ENCODE measurements around the gene TUBGCP4.
A peak's percentile ranks its signal among the peaks of the same experiment; 100 is the strongest.
"Not testable (repeated sequence)": the region's sequence is repeated elsewhere in the genome, so short reads cannot be mapped to it uniquely, and the experiment has no call there.

The TUBGCP4 gene

GRCh38 chr15:43361313-43361903, 9.5 kb upstream of the TUBGCP4 start:
- peaks cover 9% of the 10 kb centered on the region for H3K9me3 ChIP-seq (ENCODE audit: control insufficient read depth, insufficient read depth, low read length)
- no peak overlapping the region for H3K4me3 ChIP-seq (ENCODE audit: low read depth, low read length)

DNA sequence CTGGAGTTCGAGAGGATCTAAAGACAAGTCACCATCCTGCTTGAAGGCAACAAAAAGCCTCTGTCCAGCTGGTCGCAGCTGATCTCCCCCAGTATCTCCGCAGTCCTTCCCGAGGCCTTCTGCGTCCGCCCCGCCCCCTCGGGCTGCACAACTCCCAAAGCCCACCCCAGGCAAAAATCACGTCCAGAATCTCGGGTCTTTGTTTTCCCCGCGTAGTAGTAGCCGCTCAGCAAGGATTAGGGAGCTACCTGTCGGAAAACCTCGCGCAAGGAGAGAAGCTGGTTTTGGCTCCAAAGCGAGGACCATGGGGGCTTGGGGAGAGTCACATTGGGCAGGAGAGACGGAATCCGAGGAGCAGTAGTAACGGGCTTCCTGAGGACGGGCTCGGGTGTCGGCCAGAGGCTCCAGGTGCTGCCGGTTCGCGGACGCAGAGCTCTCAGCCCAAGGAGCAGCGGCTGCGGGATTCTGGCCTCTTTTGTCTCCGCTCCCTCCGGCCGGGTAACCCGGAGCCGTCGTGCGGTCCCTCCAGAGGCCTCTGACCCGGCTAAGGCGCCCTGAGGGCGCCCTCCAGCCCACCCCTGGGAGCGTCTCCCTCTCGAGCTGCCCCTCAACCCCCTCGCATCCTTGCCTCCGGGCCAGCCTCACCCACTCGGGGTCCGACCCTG, 459 bp upstream of the TUBGCP4 start:
- Histone ChIP-seq H3K4me1 (ENCODE audit: control insufficient read depth, insufficient read depth, low read length) (peaks cover 4% of the 10 kb centered on the region), H3K9me3 (ENCODE audit: control insufficient read depth, insufficient read depth, low read length) (no peaks in the 10 kb centered on the region), H3K36me3 (ENCODE audit: control insufficient read depth, insufficient read depth, low read length) (peaks cover 13% of the 10 kb centered on the region), H3K4me3 (ENCODE audit: low read depth, low read length) (peak overlapping the region; percentile 99), H3K27me3 (ENCODE audit: control insufficient read depth, insufficient read depth, low read length) (no peaks in the 10 kb centered on the region), H3K9ac (ENCODE audit: low read depth, low read length) (peak overlapping the region; percentile 94)

More at GRCh38 chr15:43361313-43361903, 9.5 kb upstream of the TUBGCP4 start:
- Histone ChIP-seq H3K4me1 (ENCODE audit: control insufficient read depth, insufficient read depth, low read length) (no peaks in the 10 kb centered on the region), H3K27me3 (ENCODE audit: control insufficient read depth, insufficient read depth, low read length) (no peaks in the 10 kb centered on the region), H3K36me3 (ENCODE audit: control insufficient read depth, insufficient read depth, low read length) (peaks cover 29% of the 10 kb centered on the region), H3K9ac (ENCODE audit: low read depth, low read length) (no peak overlapping the region)

GRCh38 chr15:43376017-43376705, 5.3 kb downstream of the TUBGCP4 start:
- Histone ChIP-seq H3K36me3 (ENCODE audit: control insufficient read depth, insufficient read depth, low read length) (peaks cover 3% of the 10 kb centered on the region), H3K27me3 (ENCODE audit: control insufficient read depth, insufficient read depth, low read length) (no peaks in the 10 kb centered on the region), H3K4me3 (ENCODE audit: low read depth, low read length) (no peak overlapping the region), H3K4me1 (ENCODE audit: control insufficient read depth, insufficient read depth, low read length) (peaks cover 4% of the 10 kb centered on the region), H3K9ac (ENCODE audit: low read depth, low read length) (no peak overlapping the region), H3K9me3 (ENCODE audit: control insufficient read depth, insufficient read depth, low read length) (no peaks in the 10 kb centered on the region)

DNA sequence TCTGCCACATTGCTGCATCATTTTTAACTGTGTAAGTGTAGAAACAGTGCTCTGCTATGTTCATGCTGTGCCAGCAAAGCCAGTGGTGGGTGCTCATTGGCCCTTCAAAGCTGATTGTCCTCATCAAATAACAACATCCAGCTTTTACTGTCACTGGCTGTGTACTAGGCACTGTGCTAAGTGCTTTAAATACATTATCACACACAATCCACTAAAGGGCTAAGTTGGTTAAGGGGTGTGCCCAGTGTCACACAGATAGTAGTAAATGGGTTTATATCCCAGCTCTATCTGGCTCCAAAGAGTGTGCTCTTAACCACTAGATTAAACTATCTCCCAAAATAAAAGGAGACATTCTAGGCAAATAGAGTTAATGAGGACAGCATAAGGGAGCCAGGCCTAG, 7.7 kb downstream of the TUBGCP4 start:
- H3K9ac ChIP-seq (ENCODE audit: low read depth, low read length), result no peak overlapping the region
- H3K9me3 ChIP-seq (ENCODE audit: control insufficient read depth, insufficient read depth, low read length), result no peaks in the 10 kb centered on the region
- H3K27me3 ChIP-seq (ENCODE audit: control insufficient read depth, insufficient read depth, low read length), result no peaks in the 10 kb centered on the region
- peaks cover 3% of the 10 kb centered on the region for H3K36me3 ChIP-seq (ENCODE audit: control insufficient read depth, insufficient read depth, low read length)
- H3K4me1 ChIP-seq (ENCODE audit: control insufficient read depth, insufficient read depth, low read length), result no peaks in the 10 kb centered on the region
- H3K4me3 ChIP-seq (ENCODE audit: low read depth, low read length), result no peak overlapping the region

GRCh38 chr15:43382310-43382709, 11.4 kb downstream of the TUBGCP4 start:
- Histone ChIP-seq H3K27me3 (ENCODE audit: control insufficient read depth, insufficient read depth, low read length) (no peaks in the 10 kb centered on the region), H3K9me3 (ENCODE audit: control insufficient read depth, insufficient read depth, low read length) (no peaks in the 10 kb centered on the region), H3K4me1 (ENCODE audit: control insufficient read depth, insufficient read depth, low read length) (no peaks in the 10 kb centered on the region), H3K36me3 (ENCODE audit: control insufficient read depth, insufficient read depth, low read length) (peaks cover 3% of the 10 kb centered on the region), H3K9ac (ENCODE audit: low read depth, low read length) (no peak overlapping the region), H3K4me3 (ENCODE audit: low read depth, low read length) (no peak overlapping the region)

DNA sequence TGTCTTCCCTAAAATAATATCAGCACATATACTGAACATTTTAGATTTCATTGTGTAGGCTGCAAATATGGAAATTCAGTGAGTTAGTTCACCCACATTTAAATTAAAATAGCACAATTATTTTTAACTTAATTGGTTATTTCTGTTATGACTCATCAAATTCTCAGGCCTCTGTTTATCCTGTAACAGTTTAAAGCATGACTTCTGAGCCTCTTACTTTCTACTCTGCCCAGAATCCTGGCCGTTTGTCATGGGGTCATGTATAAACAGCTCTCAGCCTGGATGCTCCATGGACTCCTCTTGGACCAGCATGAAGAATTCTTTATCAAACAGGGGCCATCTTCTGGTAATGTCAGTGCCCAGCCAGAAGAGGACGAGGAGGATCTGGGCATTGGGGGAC, 12.2 kb downstream of the TUBGCP4 start:
- Histone ChIP-seq H3K4me1 (ENCODE audit: control insufficient read depth, insufficient read depth, low read length) (no peaks in the 10 kb centered on the region), H3K4me3 (ENCODE audit: low read depth, low read length) (no peak overlapping the region), H3K9ac (ENCODE audit: low read depth, low read length) (no peak overlapping the region), H3K36me3 (ENCODE audit: control insufficient read depth, insufficient read depth, low read length) (peaks cover 3% of the 10 kb centered on the region), H3K27me3 (ENCODE audit: control insufficient read depth, insufficient read depth, low read length) (no peaks in the 10 kb centered on the region), H3K9me3 (ENCODE audit: control insufficient read depth, insufficient read depth, low read length) (no peaks in the 10 kb centered on the region)

DNA sequence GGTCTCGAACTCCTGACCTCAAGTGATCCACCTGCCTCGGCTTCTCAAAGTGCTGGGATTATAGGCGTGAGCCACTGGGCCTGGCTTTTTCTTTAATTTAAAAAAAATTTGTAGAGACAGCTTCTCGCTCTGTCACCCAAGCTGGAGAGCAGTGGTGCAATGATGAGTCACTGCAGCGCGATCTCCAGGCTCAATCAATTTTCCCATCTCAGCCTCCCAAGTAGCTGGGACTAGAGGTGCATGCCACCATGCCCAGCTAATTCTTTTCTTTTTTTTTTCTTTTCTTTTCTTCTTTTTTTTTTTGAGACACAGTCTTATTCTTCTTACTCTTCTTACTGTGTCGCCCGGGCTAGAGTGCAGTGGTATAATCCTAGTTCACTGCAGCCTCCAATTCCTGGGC, 19.8 kb downstream of the TUBGCP4 start:
- Histone ChIP-seq H3K4me1 (ENCODE audit: control insufficient read depth, insufficient read depth, low read length) (no peaks in the 10 kb centered on the region), H3K9me3 (ENCODE audit: control insufficient read depth, insufficient read depth, low read length) (no peaks in the 10 kb centered on the region), H3K4me3 (ENCODE audit: low read depth, low read length) (no peak overlapping the region), H3K27me3 (ENCODE audit: control insufficient read depth, insufficient read depth, low read length) (no peaks in the 10 kb centered on the region), H3K9ac (ENCODE audit: low read depth, low read length) (no peak overlapping the region), H3K36me3 (ENCODE audit: control insufficient read depth, insufficient read depth, low read length) (no peaks in the 10 kb centered on the region)

DNA sequence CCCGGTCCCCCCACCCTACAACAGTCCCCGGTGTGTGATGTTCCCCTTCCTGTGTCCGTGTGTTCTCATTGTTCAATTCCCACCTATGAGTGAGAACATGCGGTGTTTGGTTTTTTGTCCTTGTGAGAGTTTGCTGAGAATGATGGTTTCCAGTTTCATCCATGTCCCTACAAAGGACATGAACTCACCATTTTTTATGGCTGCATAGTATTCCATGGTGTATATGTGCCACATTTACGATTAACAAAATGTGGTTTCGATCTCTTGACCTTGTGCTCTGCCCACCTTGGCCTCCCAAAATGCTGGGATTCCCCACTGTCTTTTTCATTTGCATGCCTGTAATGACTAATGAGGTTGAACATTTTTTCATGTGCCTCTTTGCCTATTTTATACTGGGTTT, 22.7 kb downstream of the TUBGCP4 start:
- not testable (repeated sequence) for H3K27me3 ChIP-seq (ENCODE audit: control insufficient read depth, insufficient read depth, low read length); H3K36me3 ChIP-seq (ENCODE audit: control insufficient read depth, insufficient read depth, low read length); H3K9me3 ChIP-seq (ENCODE audit: control insufficient read depth, insufficient read depth, low read length); H3K4me1 ChIP-seq (ENCODE audit: control insufficient read depth, insufficient read depth, low read length); H3K4me3 ChIP-seq (ENCODE audit: low read depth, low read length); H3K9ac ChIP-seq (ENCODE audit: low read depth, low read length)

GRCh38 chr15:43402255-43402654, 31.4 kb downstream of the TUBGCP4 start:
- Histone ChIP-seq H3K9ac (ENCODE audit: low read depth, low read length) (no peak overlapping the region), H3K4me3 (ENCODE audit: low read depth, low read length) (no peak overlapping the region), H3K36me3 (ENCODE audit: control insufficient read depth, insufficient read depth, low read length) (peaks cover 22% of the 10 kb centered on the region), H3K27me3 (ENCODE audit: control insufficient read depth, insufficient read depth, low read length) (no peaks in the 10 kb centered on the region), H3K9me3 (ENCODE audit: control insufficient read depth, insufficient read depth, low read length) (no peaks in the 10 kb centered on the region), H3K4me1 (ENCODE audit: control insufficient read depth, insufficient read depth, low read length) (no peaks in the 10 kb centered on the region)

- Histone ChIP-seq H3K9me3 (ENCODE audit: control insufficient read depth, insufficient read depth, low read length) (no peaks in the 10 kb centered on the region), H3K27me3 (ENCODE audit: control insufficient read depth, insufficient read depth, low read length) (no peaks in the 10 kb centered on the region), H3K4me3 (ENCODE audit: low read depth, low read length) (no peak overlapping the region), H3K9ac (ENCODE audit: low read depth, low read length) (no peak overlapping the region), H3K36me3 (ENCODE audit: control insufficient read depth, insufficient read depth, low read length) (peaks cover 29% of the 10 kb centered on the region), H3K4me1 (ENCODE audit: control insufficient read depth, insufficient read depth, low read length) (no peaks in the 10 kb centered on the region)
These were observed 32.7 kb downstream of the TUBGCP4 start for GRCh38 chr15:43403616-43404015.

GRCh38 chr15:43404130-43404529, 33.2 kb downstream of the TUBGCP4 start:
- peaks cover 33% of the 10 kb centered on the region for H3K36me3 ChIP-seq (ENCODE audit: control insufficient read depth, insufficient read depth, low read length)
- H3K4me1 ChIP-seq (ENCODE audit: control insufficient read depth, insufficient read depth, low read length), result no peaks in the 10 kb centered on the region
- no peaks in the 10 kb centered on the region for H3K27me3 ChIP-seq (ENCODE audit: control insufficient read depth, insufficient read depth, low read length)
- H3K4me3 ChIP-seq (ENCODE audit: low read depth, low read length), result no peak overlapping the region
- H3K9me3 ChIP-seq (ENCODE audit: control insufficient read depth, insufficient read depth, low read length), result no peaks in the 10 kb centered on the region
- no peak overlapping the region for H3K9ac ChIP-seq (ENCODE audit: low read depth, low read length)

DNA sequence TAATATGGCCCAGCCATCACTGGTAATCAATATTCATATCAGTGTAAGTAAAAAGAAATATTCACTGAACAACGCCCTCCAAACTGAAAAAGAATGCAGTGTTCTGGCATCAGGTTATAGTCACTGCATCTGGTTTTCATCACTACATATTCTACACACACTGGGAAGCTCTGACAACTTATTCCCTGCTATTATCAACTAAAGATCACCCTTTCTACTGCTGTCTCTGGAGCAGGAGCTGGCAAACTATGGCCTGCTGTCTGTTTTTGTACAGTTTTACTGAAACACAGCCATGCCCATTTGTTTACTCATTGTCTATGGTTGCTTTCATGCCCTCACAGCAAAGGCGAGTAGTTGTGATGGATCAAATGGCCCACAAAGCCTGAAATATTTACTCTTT, 35.3 kb downstream of the TUBGCP4 start:
- peaks cover 34% of the 10 kb centered on the region for H3K36me3 ChIP-seq (ENCODE audit: control insufficient read depth, insufficient read depth, low read length)
- no peaks in the 10 kb centered on the region for H3K27me3 ChIP-seq (ENCODE audit: control insufficient read depth, insufficient read depth, low read length)
- no peaks in the 10 kb centered on the region for H3K4me1 ChIP-seq (ENCODE audit: control insufficient read depth, insufficient read depth, low read length)
- no peak overlapping the region for H3K9ac ChIP-seq (ENCODE audit: low read depth, low read length)
- no peaks in the 10 kb centered on the region for H3K9me3 ChIP-seq (ENCODE audit: control insufficient read depth, insufficient read depth, low read length)
- no peak overlapping the region for H3K4me3 ChIP-seq (ENCODE audit: low read depth, low read length)
